GM19372 (cell line): ENCODE data around the gene ZBTB38.
A peak's percentile ranks its signal among the peaks of the same experiment; 100 is the strongest.

Experiments used
- ATAC-seq: cut with Tn5 transposase; IDR thresholded peaks from one replicate; pipeline ENCODE4 v1.9.1; 2021; ENCODE audit warnings: mild to moderate bottlenecking, low read depth, moderate library complexity; ENCODE audit not compliant: unreplicated experiment

Gene ZBTB38

DNA sequence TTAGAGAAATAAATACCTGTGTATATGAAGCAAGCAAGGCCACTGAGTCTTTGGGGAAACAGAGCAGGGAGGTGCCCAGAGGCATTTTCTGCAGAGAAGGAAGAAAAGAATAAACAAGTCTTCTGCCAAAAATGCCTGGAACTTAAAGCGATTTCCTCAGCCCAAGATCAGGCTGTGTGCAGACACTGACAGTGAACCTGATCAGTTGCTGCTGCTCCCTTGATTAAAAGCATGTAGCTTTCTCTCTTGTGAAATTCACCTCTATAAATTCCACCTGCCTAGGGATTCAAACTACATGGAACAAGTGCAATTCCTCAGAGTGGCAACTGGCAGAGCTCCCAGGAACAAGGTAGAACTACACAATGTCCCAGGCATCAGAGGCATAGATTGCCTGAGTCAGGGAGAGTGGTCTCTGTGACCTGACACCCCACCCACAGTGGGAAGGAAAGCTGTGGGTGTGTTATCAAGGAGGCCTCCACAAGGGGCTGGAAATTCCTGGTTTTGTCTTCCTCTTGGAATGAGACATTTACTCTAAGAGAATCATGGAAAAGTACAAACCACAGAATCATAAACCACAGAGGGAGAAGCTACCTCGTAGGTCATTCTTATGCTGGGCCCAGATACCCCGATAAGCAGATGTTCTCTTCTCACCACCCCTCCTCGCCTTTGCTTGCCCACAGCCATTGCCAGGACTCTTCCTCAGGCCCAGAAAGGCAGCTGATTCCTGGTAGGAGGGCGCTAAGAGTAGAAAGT, 1.8 kb upstream of the ZBTB38 start:
- no peak for ATAC-seq

DNA sequence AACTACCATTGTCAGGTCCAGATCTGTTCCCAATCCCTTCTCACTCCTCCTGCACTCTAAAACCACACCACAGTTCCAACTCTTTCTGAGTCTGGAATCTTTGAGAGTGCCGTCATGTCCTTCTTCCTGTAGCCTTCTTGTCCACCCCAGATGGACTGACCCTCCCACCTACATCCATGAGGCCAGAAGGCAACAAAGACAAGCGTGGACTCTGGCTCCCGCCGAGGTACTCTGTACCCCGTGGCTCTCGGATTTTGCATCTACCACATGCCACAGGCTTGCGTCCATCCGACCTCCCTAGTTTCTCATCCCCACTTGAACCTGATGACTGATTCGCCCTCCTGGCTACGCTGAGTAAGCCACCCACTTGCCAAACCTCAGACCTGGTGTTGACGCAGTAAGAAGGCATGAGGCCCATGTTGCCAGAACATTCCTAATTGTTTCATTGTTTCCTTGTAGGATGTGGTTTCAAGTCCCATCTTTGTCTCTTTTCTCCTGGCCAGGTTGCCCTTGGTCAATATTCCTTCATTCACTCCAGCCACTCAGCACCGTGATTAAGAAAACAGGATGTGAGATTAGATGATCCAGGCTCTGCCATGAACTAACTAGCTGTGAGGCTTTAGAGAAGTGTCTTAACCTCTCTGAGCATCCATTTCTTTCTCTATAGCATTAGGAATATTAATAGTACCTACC, 1.1 kb upstream of the ZBTB38 start:
- no peak for ATAC-seq

DNA sequence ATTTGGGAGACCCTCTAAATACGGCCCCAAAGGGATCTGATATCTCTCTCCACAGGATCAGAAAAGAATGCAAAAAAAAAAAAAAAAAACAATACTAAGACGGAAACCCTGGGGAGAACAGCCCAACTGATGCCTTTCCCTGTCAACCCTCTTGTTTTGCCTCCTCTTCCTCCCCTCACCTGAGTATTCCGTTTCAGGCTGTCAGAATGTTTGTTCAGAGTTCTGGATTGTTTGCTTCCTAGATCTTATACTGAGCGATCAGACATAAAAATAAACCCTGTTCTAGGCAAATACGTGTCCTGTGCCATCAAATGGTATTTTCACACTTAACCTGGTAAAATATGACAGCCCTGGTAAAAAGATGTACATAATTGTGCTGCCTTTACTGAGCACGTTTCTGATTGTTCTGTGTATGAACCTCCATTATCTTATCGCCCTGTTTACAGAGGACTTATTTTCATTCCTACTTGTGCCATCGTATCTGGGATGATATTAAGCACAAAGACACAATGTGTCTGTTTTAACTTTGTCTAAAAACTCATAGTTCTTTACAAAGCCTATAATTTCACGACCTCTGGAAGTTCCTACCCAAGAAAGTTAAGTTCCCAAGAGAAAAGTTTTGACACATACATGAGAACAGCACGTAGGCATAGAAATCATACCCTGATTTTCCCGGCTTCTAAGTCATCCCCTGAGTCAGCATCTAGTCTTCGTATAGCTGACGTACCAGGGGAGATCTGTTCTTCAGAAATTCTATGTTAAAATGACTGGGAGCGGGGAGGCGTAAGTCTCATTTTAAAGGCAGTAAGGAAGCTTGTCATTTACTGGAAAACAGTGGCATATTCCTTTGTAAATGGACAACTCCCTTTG, 856 bp downstream of the ZBTB38 start:
- no peak for ATAC-seq

DNA sequence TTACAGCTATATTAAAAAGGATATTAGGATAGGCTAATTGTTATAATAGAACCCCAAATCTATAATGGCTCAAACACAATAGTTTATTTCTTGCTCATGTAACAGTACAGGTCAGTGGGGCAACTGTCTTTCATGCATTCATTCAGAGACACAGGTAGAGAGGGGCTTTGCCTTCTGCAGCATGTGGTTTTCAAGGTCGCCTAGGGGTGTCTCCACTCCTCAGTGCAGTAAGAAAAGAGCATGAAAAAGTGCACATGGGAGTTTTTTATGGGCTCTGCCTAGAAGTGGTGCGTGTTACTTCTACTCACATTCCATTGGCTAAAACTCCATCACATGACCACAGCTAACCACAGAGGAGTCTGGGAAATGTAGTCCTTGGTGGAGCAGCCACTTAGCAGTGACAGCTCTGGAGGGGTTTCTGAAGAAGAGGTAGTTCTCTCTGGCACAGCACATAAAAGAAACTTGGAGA, 1.8 kb downstream of the ZBTB38 start:
- peak; percentile 79 for ATAC-seq

DNA sequence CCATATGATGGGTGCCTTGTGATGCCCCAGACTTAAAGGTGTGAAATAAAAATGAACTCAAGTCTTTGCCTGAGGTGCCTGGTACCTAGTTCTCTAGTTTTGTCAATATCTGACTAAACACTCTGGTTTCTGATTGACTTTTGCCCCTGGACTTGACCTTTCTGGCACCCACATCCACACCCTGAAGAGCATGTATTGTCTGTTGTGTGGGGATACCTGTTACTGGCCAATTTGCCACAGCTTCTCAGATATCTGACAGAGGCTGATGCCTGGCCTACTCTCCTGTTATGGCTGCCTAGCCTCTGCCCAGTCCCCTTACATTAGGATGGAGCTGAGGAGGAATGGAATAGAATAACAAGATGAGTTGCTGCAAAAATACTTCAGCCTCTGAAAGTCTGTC, 3.6 kb downstream of the ZBTB38 start:
- ATAC-seq = no peak

DNA sequence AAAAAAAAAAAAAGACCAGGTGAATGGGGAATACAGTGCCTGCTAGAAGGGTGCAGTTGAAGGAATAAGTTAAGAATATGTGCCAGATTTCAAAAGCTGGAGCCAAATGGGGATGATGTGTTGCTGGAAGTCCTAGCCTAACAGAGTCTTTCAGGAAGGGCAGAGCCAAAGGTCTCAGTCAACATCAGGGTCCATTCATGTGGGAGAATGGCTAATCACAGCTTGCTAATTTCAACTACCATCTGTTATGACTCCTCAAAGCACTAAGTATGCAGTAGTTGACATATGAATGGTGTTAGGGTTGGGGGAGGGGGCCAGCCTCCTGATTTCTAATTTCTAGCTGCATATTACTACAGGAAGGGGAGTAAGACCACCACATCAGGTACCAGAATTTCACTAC, 4.4 kb downstream of the ZBTB38 start:
- no peak for ATAC-seq

DNA sequence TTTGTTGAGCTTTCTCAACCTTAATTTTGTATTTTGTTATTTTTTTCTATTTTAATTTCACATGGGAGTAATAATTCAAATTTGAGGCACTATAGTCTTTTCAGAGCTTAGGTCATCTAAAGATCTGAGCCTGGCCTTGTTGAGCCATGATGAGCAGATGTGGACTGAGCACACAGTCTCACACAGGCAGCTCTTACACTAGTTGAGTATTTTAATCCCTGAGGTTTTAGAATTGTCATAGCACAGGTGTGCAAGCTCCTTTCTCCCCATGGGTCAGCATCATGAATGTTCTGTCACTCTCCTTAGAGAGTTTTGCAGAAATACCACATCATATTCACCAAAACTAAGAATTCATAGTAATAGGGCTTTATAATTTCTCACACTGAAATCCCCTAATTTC, 4.9 kb downstream of the ZBTB38 start:
- ATAC-seq = no peak

DNA sequence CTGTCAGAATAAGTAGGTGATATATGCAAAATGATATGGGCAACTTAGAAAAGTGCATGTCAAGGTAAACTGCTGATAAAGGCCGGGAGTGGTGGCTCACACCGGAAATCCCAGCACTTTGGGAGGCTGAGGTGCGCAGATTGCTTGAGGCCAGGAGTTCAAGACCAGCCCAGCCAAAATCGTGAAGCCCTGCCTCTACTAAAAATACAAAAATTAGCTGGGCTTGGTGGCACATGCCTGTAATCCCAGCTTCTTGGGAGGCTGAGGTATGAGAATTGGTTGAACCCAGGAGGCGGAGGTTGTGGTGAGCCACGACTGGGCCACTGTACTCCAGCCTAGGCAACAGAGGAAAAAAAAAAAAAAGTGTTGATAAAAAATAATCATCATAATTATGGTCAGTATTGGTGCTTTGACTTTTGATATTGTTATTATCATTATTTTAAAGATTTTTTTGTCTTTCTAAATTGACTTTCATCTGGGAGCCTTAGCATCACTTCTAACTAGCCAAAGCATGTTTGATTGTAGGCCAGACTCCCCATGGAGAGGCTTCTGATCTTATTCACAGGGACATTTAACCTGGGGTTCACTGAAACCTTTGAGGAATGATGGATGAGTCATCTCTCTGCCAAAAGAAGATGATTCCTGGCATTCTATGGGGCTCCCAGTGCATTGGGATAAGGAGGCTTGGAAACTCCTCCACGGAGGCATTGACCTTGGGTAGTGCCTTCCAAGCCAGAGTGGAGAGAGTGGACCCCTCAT, 5.6 kb downstream of the ZBTB38 start:
- ATAC-seq = no peak

DNA sequence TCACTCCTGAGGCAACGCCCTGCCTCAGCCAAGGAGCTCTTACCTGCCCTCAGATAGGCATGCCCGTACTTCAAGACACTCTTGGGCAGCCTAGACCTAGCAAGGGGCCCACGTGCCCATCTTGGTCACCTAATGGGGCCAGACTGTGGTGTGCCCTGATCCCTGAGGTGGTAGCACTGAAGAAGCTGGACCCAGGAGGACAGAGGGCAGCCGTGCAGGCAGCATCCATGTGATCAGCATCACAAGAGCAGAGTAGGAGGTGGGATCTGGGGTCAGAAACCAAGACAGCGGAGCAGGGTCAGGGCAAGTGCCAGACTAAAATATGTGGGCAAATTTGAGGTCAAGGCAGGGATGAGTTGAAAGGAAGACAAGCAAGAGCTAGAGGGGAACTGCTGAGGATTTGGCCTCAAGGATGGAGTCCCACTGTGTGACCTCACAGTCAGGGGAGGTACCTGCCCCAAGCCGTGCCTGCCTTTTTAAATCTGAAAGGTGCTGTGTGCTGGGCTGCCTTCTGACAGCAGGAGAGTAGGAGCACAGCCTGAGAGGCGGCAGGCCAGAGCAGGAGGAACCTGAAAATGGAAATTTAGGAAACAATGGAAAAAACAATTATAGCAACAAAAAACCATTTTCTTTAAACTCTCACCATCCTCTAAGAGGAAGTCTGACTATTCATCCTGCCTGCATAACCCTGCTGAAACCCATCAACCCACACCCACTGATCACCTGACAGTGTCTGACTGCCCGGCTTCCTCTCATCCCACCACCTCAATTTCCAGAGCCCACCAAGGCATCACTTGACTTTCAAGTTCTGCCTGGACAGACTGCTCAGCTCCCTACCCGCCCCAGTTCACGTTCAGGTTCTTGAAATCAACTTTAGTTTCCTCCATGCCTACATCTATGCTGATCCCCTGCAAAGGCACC, 7.3 kb downstream of the ZBTB38 start:
- no peak for ATAC-seq

DNA sequence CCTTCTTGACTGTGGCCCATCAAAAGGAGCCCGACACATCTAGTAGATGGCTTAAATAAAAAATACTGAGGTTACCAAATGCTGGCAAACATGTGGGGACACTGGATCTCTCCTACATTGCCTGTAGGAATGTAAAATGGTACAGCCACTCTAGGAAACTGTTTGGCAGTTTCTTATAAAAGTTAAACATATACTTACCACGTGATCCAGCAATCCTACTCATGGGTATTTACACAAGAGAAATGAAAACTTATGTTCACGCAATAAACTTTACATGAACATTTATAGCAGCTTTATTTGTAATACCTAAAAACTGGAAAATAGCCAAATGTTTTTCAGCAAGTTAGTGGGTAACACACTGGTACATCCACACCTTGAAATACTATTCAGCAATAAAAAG, 9.1 kb downstream of the ZBTB38 start:
- ATAC-seq = no peak

DNA sequence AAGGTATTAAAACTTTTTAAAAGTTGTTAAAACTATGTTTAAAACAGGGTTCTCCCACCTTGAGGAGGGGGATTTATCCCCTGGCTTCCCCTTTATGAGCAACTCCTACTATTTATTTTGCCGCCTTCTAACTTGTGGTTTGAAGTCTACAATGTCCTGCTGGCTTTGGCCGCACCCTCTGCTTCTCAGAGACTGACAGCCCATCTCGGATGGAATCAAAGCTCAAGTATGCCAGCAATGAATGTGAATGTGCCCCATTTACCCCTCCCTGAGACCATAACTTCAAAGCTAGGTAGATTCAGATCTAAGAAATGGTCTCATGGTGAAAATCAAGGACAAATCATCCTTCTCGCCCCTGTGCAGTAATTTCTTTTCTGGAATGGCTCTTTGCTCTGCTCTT, 10.3 kb downstream of the ZBTB38 start:
- ATAC-seq = no peak

DNA sequence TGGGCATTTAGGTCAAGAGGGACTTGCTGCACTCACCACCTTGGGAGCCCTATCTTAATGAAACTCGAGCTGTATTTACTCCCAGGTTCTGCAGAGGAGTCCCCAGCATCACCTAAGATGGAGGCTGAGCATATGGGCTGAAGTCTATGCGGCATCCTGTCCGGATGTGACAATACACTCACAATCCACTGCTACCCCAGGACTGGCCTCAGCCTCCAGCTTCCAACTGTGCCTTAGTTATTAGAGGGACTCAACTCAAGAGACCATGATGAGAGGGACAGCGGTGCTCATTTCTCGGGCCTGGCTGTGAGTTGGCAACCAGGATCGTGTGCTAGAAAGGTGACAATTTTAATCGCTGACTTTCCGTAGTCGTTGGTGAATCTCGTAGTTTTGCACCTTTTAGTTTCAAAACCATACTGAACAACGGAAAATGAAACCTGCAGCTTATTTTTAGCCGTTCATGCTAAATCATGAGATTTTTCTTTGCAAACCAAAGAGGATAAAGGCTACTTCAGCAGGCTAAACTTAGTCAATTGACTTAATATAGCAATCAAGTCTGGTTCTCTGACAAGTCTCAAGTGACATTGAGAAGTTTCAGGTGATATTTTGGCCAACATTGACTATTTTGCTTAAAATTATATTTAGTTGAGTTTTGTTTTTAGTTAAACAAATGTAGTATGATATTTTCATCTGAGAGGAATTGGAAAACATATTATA, 11.1 kb downstream of the ZBTB38 start:
- ATAC-seq = peak; percentile 65

DNA sequence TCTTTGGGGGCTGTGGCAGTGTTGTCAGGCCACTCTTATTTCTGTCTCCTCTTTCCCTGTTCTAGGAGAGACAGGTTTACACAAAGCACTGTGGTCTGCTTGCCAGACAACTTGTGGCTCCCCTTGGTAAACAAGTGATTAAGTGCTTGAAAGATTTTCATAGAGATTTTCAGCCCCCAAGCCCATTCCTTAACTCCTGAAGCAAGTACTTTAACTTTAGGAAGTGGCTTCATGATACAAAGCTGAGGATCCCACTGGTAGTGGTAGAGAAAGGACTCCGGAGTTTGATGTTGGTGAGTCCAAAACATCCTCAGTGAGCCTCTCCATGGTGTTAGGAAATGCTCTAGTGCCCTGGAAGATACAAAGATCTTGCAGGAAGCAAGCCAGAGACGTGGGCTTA, 12.0 kb downstream of the ZBTB38 start:
- ATAC-seq = no peak

DNA sequence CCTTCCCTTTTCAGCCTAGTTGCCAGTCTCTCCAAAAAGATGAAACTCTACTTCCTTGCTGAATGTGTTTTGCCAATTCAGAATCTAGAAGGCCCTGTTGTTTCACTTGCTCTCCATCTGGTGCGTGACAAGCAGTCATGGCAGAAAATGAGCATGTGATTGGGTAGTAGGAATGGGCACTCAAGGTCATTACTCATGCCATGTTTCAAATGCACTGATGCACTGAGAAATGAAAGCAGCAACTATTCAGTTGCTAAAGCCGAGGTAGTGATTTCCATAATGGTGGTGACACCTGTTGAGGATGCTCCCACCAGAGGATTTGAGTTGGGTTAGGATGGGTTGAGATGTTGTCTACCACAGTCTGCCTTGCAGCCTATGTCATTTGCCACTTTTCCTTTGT, 12.7 kb downstream of the ZBTB38 start:
- ATAC-seq = no peak

DNA sequence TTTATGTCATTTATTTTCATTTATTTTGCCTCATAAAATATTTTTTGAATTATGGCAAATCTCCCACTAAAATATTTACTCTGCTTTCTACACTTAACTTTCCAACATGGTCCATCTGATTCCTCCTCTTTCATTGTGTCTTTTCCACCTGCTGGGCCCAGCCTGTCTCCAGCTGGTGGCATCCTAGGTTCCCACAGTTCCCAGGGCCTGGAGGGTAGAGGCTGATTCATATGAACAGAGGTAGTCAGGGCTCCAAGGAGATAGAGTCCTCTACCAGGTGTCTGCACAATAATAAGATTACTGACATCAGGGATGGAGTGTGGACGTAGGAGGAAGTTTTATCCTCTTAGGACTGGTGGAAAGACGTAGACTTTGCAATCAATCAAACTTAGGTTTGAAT, 14.3 kb downstream of the ZBTB38 start:
- ATAC-seq = no peak

DNA sequence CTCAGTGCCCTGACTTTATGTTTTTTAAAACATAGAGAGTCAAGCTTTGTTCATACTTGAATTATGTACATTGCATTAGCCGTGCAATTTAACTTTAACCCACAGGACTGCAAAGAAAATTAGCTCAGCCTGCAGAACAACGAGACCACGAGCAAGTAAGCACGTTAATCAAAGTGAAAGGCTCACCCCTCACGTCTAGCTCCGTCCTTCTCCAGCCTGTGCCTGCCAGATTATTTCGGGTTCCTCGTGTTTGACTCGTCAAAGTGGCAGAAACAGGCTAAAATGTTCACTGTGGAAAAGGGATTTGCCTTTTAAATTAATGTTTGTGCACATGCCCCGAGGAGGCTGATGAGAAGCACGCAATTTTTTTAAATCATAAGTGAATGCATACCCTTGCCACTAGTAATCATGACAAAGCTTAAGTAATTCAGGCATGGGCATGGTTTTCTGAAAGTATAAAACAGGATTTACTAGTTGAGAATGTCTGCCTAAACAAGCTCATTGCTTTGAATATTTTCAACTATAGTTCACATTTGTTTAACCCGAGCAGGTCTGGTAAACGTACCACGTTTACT, 15.3 kb downstream of the ZBTB38 start:
- ATAC-seq = no peak

DNA sequence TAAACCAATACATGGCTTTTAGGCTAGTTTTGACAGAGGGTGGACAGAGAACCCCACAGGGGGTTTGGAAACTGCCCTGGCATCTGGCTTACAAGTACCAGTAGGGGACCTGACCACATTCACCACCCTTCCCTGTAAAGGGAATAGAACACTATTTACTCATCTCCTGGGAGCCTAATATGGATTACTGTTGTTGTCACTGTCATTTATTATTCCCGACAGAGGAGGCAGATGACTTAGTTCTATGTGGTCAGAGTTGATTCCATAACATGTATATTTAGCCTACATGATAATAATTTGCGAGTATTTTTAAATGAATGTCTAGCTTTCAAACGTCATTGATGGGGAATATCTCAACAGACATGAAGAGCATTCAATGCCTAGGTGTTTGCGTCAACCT, 15.9 kb downstream of the ZBTB38 start:
- ATAC-seq = no peak

DNA sequence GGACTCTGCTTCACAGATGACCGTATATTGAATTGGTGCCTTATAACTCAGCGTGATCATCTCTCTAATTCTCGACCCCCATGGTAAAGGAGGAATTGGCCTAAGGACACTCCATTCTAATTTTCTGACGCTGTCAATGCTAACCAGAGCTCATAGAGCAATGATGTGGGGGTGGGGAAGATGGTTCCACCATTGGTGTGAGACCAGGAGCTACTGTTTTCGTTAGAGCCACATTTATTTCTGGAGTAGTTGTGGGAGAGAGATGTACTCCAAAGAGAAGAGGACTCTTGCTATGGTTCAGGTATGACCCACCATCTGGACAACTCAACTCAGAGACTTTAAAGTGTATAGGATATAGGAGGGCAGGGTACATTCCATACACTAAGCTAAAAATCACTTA, 16.3 kb downstream of the ZBTB38 start:
- no peak for ATAC-seq
